GM12878 (cell line): ENCODE measurements around the gene VAMP3. TPM values are rescaled to one million over a fixed set of nuclear protein-coding genes. Genes with fewer than 3 reads are reported as not detected.

Experiments
- ATAC-seq: fragments of 200-7000 bp; cut with Tn5 transposase; 3 replicates; pipeline ENCODE4 v1.9.1; 2020; ENCODE audit warnings: mild to moderate bottlenecking, moderate library complexity
- BruUV-seq: library from RNA; stranded (reverse); fragments of 400-500 nt; replicated peaks from 2 replicates; lab custom pipeline; 2021; lab: Mats Ljungman, UMichigan
- CTCF ChIA-PET: fragments of 300-600 bp; sonication (Branson Sonifier 250); formaldehyde crosslinking; extraction: SDS; loops from one replicate; lab custom pipeline; 2021; ENCODE audit warnings: inconsistent platforms; lab: Yijun Ruan, JAX
- POLR2A ChIA-PET: fragments of 350-600 bp; formaldehyde crosslinking; extraction: SDS; loops from one replicate; lab custom pipeline; 2021; ENCODE audit warnings: inconsistent platforms; lab: Charles Lee
- RAD21 ChIA-PET: fragments of 300-600 bp; sonication (Branson Sonifier 250); formaldehyde crosslinking; loops from one replicate; lab custom pipeline; 2023; ENCODE audit warnings: antibody characterized with exemption; ENCODE audit not compliant: unreplicated experiment; lab: Charles Lee
- SMC1A ChIA-PET: fragments of 300-600 bp; sonication (Branson Sonifier 250); formaldehyde crosslinking; loops from one replicate; lab custom pipeline; 2023; ENCODE audit not compliant: unreplicated experiment, uncharacterized antibody; lab: Charles Lee
- DNase-seq: peaks from one replicate; pipeline ENCODE4 v3.0.0-alpha.2; 2011; ENCODE audit warnings: low read depth, low spot score
- FAIRE-seq: peaks from 3 replicates; lab custom pipeline; 2011; peaks lifted over from hg19 to GRCh38; lab: Jason Lieb, UNC
- H2AFZ ChIP-seq: 2 replicates; pipeline ENCODE4 v1.6.0; 2011; ENCODE audit warnings: low read depth, low read length, control low read depth; ENCODE audit not compliant: control insufficient read depth
- H3K27ac ChIP-seq: 2 replicates; pipeline ENCODE4 v1.5.1; 2011; ENCODE audit warnings: control low read depth; ENCODE audit not compliant: control insufficient read depth, insufficient read depth
- H3K27me3 ChIP-seq, 2 experiments: replicated peaks in 1 of 2; 2 replicates each; pipeline versions ENCODE4 v1.6.0 to v1.6.1; 2011; ENCODE audit warnings: low read length in 1 of 2; ENCODE audit not compliant: control insufficient read depth in 2 of 2, insufficient read depth in 2 of 2
- H3K36me3 ChIP-seq, 2 experiments: 2 replicates each; pipeline ENCODE4 v1.5.1; 2011; ENCODE audit warnings: low read length in 1 of 2; ENCODE audit not compliant: control insufficient read depth in 2 of 2, insufficient read depth in 2 of 2
- H3K4me1 ChIP-seq: 2 replicates; pipeline ENCODE4 v1.6.1; 2011; ENCODE audit warnings: mild to moderate bottlenecking, low read length, moderate library complexity, mixed read lengths; ENCODE audit not compliant: control insufficient read depth, insufficient read depth
- H3K4me2 ChIP-seq: 2 replicates; pipeline ENCODE4 v1.6.0; 2011; ENCODE audit warnings: control low read depth; ENCODE audit not compliant: control insufficient read depth, insufficient read depth
- H3K4me3 ChIP-seq: fragments of 200-600 bp; sonication (generic); 2 replicates; pipeline ENCODE4 v1.5.1; 2016
- H3K79me2 ChIP-seq: 2 replicates; pipeline ENCODE4 v1.6.0; 2011; ENCODE audit warnings: low read length; ENCODE audit not compliant: control insufficient read depth, insufficient read depth
- H3K9ac ChIP-seq: 2 replicates; pipeline ENCODE4 v1.8.0; 2011; ENCODE audit warnings: low read length, control low read depth, mixed read lengths; ENCODE audit not compliant: control insufficient read depth, insufficient read depth
- H3K9me3 ChIP-seq: replicated peaks from 3 replicates; pipeline ENCODE4 v1.5.1; 2011; ENCODE audit warnings: mild to moderate bottlenecking, low read length; ENCODE audit not compliant: control insufficient read depth, insufficient read depth
- H4K20me1 ChIP-seq: 2 replicates; pipeline ENCODE4 v1.6.0; 2011; ENCODE audit not compliant: control insufficient read depth, insufficient read depth
- BACH1 ChIP-seq: fragments of 450-650 bp; IDR thresholded peaks from 2 replicates; pipeline ENCODE4 v1.6.1; 2017; ENCODE audit warnings: mild to moderate bottlenecking, borderline replicate concordance
- EP300 ChIP-seq, 2 experiments: fragments of 150-350 bp in 1 of 2; IDR thresholded peaks; 2 replicates each; pipeline ENCODE4 v1.6.1; 2011 to 2012; ENCODE audit warnings: low read depth in 2 of 2, low read length in 2 of 2, borderline replicate concordance in 1 of 2, improper control_type of control experiment in 1 of 2, inconsistent platforms in 1 of 2; ENCODE audit not compliant: control insufficient read depth in 1 of 2
- HDGF ChIP-seq: fragments of 450-650 bp; IDR thresholded peaks from 2 replicates; pipeline ENCODE4 v1.6.1; 2016; ENCODE audit warnings: antibody characterized with exemption
- KLF5 ChIP-seq: fragments of 450-650 bp; IDR thresholded peaks from 2 replicates; pipeline ENCODE4 v1.6.1; 2014; ENCODE audit warnings: mild to moderate bottlenecking; ENCODE audit not compliant: partially characterized antibody
- MAX ChIP-seq: IDR thresholded peaks from 2 replicates; pipeline ENCODE4 v1.6.1; 2012; ENCODE audit warnings: low read depth, low read length, improper control_type of control experiment
- MTA3 ChIP-seq: IDR thresholded peaks from 2 replicates; pipeline ENCODE4 v1.6.1; 2012; ENCODE audit warnings: low read length, inconsistent platforms, borderline replicate concordance
- MYC ChIP-seq: IDR thresholded peaks from 2 replicates; pipeline ENCODE4 v1.6.1; 2011; ENCODE audit warnings: mild to moderate bottlenecking, low read length, moderate library complexity, inconsistent platforms; ENCODE audit not compliant: insufficient read depth, insufficient replicate concordance, insufficient read length, severe bottlenecking
- PAX5 ChIP-seq: IDR thresholded peaks from 2 replicates; pipeline ENCODE4 v1.6.1; 2011; ENCODE audit warnings: low read depth, low read length, borderline replicate concordance
- SREBF1 ChIP-seq: IDR thresholded peaks from 2 replicates; pipeline ENCODE4 v1.6.1; 2012; ENCODE audit warnings: mild to moderate bottlenecking, low read length
- TCF7 ChIP-seq: IDR thresholded peaks from 2 replicates; pipeline ENCODE4 v1.6.1; 2014; ENCODE audit warnings: antibody characterized with exemption, borderline replicate concordance
- ZNF217 ChIP-seq: fragments of 450-650 bp; IDR thresholded peaks from 2 replicates; pipeline ENCODE4 v1.6.1; 2017; ENCODE audit warnings: antibody characterized with exemption, mild to moderate bottlenecking
- ZNF592 ChIP-seq: fragments of 450-650 bp; IDR thresholded peaks from 2 replicates; pipeline ENCODE4 v1.6.1; 2017; ENCODE audit warnings: mild to moderate bottlenecking, moderate library complexity
- WGBS: methylation state at CpG from one replicate; pipeline ENCODE4 v1.1.6; 2016; ENCODE audit warnings: low lambda C conversion rate; ENCODE audit not compliant: insufficient replicate concordance, insufficient coverage; ENCODE audit errors: missing lambda C conversion rate; 5-methylcytosine and 5-hydroxymethylcytosine counted together
- in situ Hi-C: fragments of 300-500 bp; cut with MboI; formaldehyde crosslinking; loops from 9 replicates; pipeline ENCODE4 v1.14.3; 2018; ENCODE audit warnings: mixed read lengths
- intact Hi-C: fragments of 100-400 bp; cut with micrococcal nuclease; formaldehyde crosslinking; loops from one replicate; pipeline ENCODE4 v1.14.2; 2022; ENCODE audit not compliant: unreplicated experiment
- polyA plus RNA-seq, 11 experiments: library from polyadenylated mRNA; depleted of rRNA in 4 of 11; unstranded in 6 of 11; stranded (reverse) in 5 of 11; fragments of >200 nt; fragmentation: Nextera tagmentation in 4 of 11; fragmentation: Illumina TruSeq in 1 of 11; extraction: Ambion mirVana in 4 of 11; extraction: Trizol in 1 of 11; gene quantifications; 1 replicate in 1 of 11; 2 replicates in 10 of 11; pipeline versions ENCODE4 v1.2.1 to v1.2.3, GENCODE V29; 2011 to 2016; ENCODE audit warnings: inconsistent platforms in 2 of 11, missing spikeins in 2 of 11, low read depth in 1 of 11
- total RNA-seq, 4 experiments: library from RNA; depleted of rRNA in 3 of 4; stranded (reverse); fragments of >200 nt in 3 of 4; fragmentation: Illumina TruSeq in 1 of 4; extraction: Trizol in 1 of 4; gene quantifications; 2 replicates each; pipeline versions ENCODE4 v1.2.1 to v1.2.3, GENCODE V29; 2013 to 2021
- TF ChIP-seq, protein P1 (sequence below): fragments of 450-650 bp; IDR thresholded peaks from 2 replicates; pipeline ENCODE4 v1.6.1; 2016; ENCODE audit warnings: mild to moderate bottlenecking
- TF ChIP-seq, protein P2 (sequence below): fragments of 150-350 bp; IDR thresholded peaks from 2 replicates; pipeline ENCODE4 v1.6.1; 2014; ENCODE audit warnings: mild to moderate bottlenecking, low read depth, low read length

Gene VAMP3
- total and polyA plus RNA-seq, 10 of the 15 experiments (the other 5 are each of a cell fraction or from before 2014, with no cell fraction given): 4.8 to 24.9 (median 9.7) TPM

GRCh38 chr1:7813677-7814373 lies 42.7 kb downstream of the VAMP3 start:
- H3K79me2 ChIP-seq: no peaks in the 10 kb centered on the region
- H3K4me3 ChIP-seq: no peak overlapping the region
- ChIA-PET CTCF (no interaction called here), SMC1A (no interaction called here), RAD21 (no interaction called here), POLR2A (no interaction called here)
- no peaks in the 10 kb centered on the region for H3K36me3 ChIP-seq
- H3K4me1 ChIP-seq: no peaks in the 10 kb centered on the region
- H3K4me2 ChIP-seq: no peak overlapping the region
- no peak for ATAC-seq
- intact Hi-C loops: no loop called here
- H3K27me3 ChIP-seq: no peaks in the 10 kb centered on the region
- no peak overlapping the region for H2AFZ ChIP-seq
- in situ Hi-C loops: no loop called here
- DNase-seq: no peak
- peaks cover 7% of the 10 kb centered on the region; the same call in 2 of the 3 replicates for H3K9me3 ChIP-seq
- FAIRE-seq: no peak
- H3K27ac ChIP-seq: no peak overlapping the region
- WGBS: 32% methylated on average over 3 of the region's 3 CpGs
- H3K9ac ChIP-seq: no peak overlapping the region
- no peaks in the 10 kb centered on the region; the same call in 1 of the 2 replicates for H4K20me1 ChIP-seq
- no TSS peak for BruUV-seq
- TF ChIP-seq, protein P1, sequence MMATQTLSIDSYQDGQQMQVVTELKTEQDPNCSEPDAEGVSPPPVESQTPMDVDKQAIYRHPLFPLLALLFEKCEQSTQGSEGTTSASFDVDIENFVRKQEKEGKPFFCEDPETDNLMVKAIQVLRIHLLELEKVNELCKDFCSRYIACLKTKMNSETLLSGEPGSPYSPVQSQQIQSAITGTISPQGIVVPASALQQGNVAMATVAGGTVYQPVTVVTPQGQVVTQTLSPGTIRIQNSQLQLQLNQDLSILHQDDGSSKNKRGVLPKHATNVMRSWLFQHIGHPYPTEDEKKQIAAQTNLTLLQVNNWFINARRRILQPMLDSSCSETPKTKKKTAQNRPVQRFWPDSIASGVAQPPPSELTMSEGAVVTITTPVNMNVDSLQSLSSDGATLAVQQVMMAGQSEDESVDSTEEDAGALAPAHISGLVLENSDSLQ: no peak
- TF ChIP-seq TCF7 (no peak), BACH1 (no peak), MYC (no peak), ZNF217 (no peak), HDGF (no peak), ZNF592 (no peak), MAX (no peak), MTA3 (no peak), SREBF1 (no peak), EP300 (IDR thresholded peaks at IDR 0.05; ENCODE audit: borderline replicate concordance in 1 of 2, control insufficient read depth in 1 of 2, low read depth in 2 of 2, low read length in 2 of 2) (no peak), KLF5 (no peak), PAX5 (no peak)
- TF ChIP-seq, protein P2, sequence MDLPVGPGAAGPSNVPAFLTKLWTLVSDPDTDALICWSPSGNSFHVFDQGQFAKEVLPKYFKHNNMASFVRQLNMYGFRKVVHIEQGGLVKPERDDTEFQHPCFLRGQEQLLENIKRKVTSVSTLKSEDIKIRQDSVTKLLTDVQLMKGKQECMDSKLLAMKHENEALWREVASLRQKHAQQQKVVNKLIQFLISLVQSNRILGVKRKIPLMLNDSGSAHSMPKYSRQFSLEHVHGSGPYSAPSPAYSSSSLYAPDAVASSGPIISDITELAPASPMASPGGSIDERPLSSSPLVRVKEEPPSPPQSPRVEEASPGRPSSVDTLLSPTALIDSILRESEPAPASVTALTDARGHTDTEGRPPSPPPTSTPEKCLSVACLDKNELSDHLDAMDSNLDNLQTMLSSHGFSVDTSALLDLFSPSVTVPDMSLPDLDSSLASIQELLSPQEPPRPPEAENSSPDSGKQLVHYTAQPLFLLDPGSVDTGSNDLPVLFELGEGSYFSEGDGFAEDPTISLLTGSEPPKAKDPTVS: no peak
